ENCODE data around the gene CFHR4. TPM values are rescaled to one million over a fixed set of nuclear protein-coding genes. Genes with fewer than 3 reads are reported as not detected.
"Not testable (repeated sequence)": the region's sequence is repeated elsewhere in the genome, so short reads cannot be mapped to it uniquely, and the experiment has no call there.

The CFHR4 gene
- total RNA-seq: not detected
- not detected for total RNA-seq (2013)

DNA sequence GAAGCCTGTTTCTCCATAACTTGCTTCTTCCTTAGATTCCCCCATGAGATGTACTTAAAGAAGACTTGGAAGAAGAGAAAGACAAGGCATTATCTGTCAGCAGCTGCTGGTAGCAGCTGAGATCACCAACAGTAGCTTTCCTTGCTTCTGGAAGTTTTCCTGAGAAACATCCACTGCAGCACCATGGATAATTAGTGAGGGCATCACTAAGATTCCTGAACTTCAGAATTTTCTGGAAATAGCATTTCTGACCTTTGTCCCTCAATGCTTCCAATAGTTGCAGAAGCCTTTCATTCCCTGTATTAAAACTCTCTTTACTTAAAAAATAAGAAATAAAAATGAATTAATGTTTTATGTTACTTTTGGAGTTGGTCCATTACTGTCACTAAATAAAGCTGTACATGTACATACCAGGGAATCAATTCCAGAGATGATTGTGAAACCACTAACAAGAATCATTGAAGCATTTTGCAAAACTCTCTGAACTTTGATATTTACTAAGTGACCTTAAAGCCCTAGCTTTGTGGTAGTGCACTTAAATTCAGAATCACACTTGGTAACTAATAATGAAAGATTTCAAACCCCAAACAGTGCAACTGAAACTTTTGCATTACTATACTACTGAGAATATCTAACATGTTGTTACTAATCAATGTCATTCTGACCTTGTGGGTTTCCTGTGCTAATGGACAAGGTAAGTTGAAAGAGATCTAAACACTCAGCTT is at the start of gene CFHR4:
Gene CFHR4, plus strand, starts transcription at position 538 of the 725 bp plus-strand sequence. Its CDS starts 99 bp downstream, at position 637.
- DNase-seq (no peak), ATAC-seq (no peak)
- Mint-ChIP-seq H3K4me3 (no peak within 1 kb of the TSS), H3K27me3 (ENCODE audit: low read depth in 2 of 2) (no peaks in the 10 kb centered on the region), H3K4me1 (no peaks in the 10 kb centered on the region), H3K9me3 (peaks cover 9 to 10% of the 10 kb centered on the region in 2 donors), H3K27ac (no peak within 1 kb of the TSS), H3K36me3 (no peaks in the 10 kb centered on the region)
- TF ChIP-seq, protein P1, sequence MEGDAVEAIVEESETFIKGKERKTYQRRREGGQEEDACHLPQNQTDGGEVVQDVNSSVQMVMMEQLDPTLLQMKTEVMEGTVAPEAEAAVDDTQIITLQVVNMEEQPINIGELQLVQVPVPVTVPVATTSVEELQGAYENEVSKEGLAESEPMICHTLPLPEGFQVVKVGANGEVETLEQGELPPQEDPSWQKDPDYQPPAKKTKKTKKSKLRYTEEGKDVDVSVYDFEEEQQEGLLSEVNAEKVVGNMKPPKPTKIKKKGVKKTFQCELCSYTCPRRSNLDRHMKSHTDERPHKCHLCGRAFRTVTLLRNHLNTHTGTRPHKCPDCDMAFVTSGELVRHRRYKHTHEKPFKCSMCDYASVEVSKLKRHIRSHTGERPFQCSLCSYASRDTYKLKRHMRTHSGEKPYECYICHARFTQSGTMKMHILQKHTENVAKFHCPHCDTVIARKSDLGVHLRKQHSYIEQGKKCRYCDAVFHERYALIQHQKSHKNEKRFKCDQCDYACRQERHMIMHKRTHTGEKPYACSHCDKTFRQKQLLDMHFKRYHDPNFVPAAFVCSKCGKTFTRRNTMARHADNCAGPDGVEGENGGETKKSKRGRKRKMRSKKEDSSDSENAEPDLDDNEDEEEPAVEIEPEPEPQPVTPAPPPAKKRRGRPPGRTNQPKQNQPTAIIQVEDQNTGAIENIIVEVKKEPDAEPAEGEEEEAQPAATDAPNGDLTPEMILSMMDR (IDR thresholded peaks at IDR 0.05): no peak
- Histone ChIP-seq H3K4me3 (ENCODE audit: low read length) (no peak within 1 kb of the TSS), H3K9me3 (ENCODE audit: control insufficient read depth, insufficient read depth, low read length) (peaks cover 3% of the 10 kb centered on the region), H3K4me1 (ENCODE audit: control insufficient read depth, insufficient read depth, low read length) (no peaks in the 10 kb centered on the region), H3K27me3 (ENCODE audit: control insufficient read depth, insufficient read depth, low read length) (no peaks in the 10 kb centered on the region), H3K27ac (ENCODE audit: low read length) (no peak within 1 kb of the TSS), H3K36me3 (ENCODE audit: control insufficient read depth, insufficient read depth, low read length) (no peaks in the 10 kb centered on the region)
- intact Hi-C loops (cut with micrococcal nuclease): no loop called here

DNA sequence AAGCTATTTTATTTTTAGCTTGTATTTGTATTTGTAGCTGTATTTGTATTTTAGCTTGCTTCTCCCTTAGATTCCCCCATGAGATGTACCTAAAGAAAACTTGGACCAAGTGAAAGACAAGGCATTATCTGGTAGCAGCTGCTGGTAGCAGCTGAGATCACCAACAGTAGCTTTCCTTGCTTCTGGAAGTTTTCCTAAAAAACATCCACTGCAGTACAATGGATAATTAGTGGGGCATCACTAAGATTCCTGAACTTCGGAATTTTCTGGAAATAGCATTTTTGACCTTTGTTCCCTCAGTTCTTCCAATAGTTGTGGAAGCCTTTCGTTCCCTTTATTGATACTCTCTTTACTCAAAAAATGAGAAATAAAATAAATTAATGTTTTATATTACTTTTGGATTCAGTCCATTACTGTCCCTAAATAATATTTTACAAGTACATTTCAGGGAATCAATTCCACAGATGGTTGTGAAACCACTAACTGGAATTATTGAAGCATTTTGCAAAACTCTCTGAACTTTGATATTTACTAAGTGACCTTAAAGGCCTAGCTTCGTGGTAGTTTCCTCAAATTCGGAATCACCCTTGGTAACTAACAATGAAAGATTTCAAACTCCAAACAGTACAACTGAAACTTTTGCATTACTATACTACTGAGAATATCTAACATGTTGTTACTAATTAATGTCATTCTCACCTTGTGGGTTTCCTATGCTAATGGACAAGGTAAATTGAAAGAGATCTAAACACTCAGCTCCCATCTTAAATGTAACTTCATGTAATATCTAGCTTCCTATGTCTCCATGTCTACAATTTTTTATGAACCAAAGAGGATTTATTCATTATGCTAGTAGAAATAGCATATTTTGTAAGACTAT is 38.0 kb upstream of the CFHR4 start:
- H3K27me3 ChIP-seq (ENCODE audit: control insufficient read depth, insufficient read depth, low read length); ATAC-seq; H3K36me3 ChIP-seq (ENCODE audit: control insufficient read depth, insufficient read depth, low read length); H3K27ac ChIP-seq (ENCODE audit: low read length); DNase-seq; H3K4me1 ChIP-seq (ENCODE audit: control insufficient read depth, insufficient read depth, low read length); intact Hi-C loops (cut with micrococcal nuclease); H3K9me3 ChIP-seq (ENCODE audit: control insufficient read depth, insufficient read depth, low read length); H3K36me3 Mint-ChIP-seq; H3K27ac Mint-ChIP-seq; H3K4me1 Mint-ChIP-seq; H3K27me3 Mint-ChIP-seq (ENCODE audit: low read depth in 2 of 2); H3K9me3 Mint-ChIP-seq; H3K4me3 ChIP-seq (ENCODE audit: low read length); H3K4me3 Mint-ChIP-seq: not testable (repeated sequence)
- no CpG with 5 or more reads among the region's 4 CpGs for WGBS (ENCODE audit: insufficient coverage)

DNA sequence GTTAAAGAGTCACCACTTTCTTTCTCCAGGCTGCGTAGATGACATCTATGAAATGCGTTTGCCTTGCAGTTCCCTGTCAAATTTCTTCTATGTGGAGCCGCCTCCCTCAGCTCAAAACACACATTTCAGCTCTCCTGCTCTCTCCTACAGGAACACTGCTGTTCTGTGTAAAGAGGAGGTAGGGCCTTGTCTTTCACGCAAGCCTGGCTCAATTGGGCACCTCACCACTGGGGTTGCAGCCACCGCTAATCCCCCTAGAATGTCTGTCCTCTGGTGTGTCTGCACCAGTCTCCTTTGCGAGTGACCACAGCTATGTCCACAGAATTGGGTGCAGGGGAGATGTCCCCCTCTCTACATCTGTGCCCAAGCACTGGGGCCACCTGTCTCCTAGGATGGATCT is 31.8 kb upstream of the CFHR4 start:
- Mint-ChIP-seq H3K27me3 (ENCODE audit: low read depth in 2 of 2) (no peaks in the 10 kb centered on the region), H3K27ac (no peak overlapping the region), H3K4me3 (no peak overlapping the region), H3K36me3 (no peaks in the 10 kb centered on the region), H3K9me3 (peaks cover 10 to 13% of the 10 kb centered on the region in 2 donors), H3K4me1 (no peaks in the 10 kb centered on the region)
- TF ChIP-seq, protein P1 (IDR thresholded peaks at IDR 0.05): no peak
- H3K36me3 ChIP-seq (ENCODE audit: control insufficient read depth, insufficient read depth, low read length): no peaks in the 10 kb centered on the region
- no peak for DNase-seq
- no peak overlapping the region for H3K4me3 ChIP-seq (ENCODE audit: low read length)
- H3K27ac ChIP-seq (ENCODE audit: low read length): no peak overlapping the region
- no peaks in the 10 kb centered on the region for H3K4me1 ChIP-seq (ENCODE audit: control insufficient read depth, insufficient read depth, low read length)
- H3K9me3 ChIP-seq (ENCODE audit: control insufficient read depth, insufficient read depth, low read length): no peaks in the 10 kb centered on the region
- intact Hi-C loops (cut with micrococcal nuclease): no loop called here
- WGBS (ENCODE audit: insufficient coverage): 96% methylated on average over 5 of the region's 6 CpGs
- no peaks in the 10 kb centered on the region for H3K27me3 ChIP-seq (ENCODE audit: control insufficient read depth, insufficient read depth, low read length)
- ATAC-seq: no peak

DNA sequence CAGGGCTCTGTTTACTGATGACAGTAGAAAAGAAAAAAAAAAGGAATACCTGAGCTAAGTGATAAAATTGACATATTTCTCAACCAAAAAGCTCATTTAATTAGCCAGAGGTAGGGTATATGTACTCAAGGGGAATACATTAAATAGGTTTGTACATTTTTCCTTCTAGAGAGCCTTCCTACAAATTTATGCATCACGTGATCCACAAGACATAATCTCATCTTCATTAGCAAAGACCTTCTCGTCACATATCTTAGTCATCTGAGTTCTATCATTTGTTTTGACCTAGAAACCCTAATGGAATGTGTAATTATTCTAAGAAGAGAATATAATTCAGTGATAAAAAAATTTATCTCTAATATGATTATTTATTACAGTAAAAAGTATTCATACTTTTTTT is 30.7 kb upstream of the CFHR4 start:
- Histone ChIP-seq H3K27me3 (ENCODE audit: control insufficient read depth, insufficient read depth, low read length) (no peaks in the 10 kb centered on the region), H3K4me1 (ENCODE audit: control insufficient read depth, insufficient read depth, low read length) (no peaks in the 10 kb centered on the region), H3K36me3 (ENCODE audit: control insufficient read depth, insufficient read depth, low read length) (no peaks in the 10 kb centered on the region), H3K9me3 (ENCODE audit: control insufficient read depth, insufficient read depth, low read length) (no peaks in the 10 kb centered on the region), H3K27ac (ENCODE audit: low read length) (no peak overlapping the region), H3K4me3 (ENCODE audit: low read length) (no peak overlapping the region)
- Mint-ChIP-seq H3K27ac (no peak overlapping the region), H3K4me3 (no peak overlapping the region), H3K36me3 (no peaks in the 10 kb centered on the region), H3K27me3 (ENCODE audit: low read depth in 2 of 2) (no peaks in the 10 kb centered on the region), H3K4me1 (no peaks in the 10 kb centered on the region), H3K9me3 (peaks cover 10 to 15% of the 10 kb centered on the region in 2 donors)
- TF ChIP-seq, protein P1 (IDR thresholded peaks at IDR 0.05): no peak
- WGBS (ENCODE audit: insufficient coverage): 80% methylated on average over 1 of the region's 2 CpGs
- DNase-seq (no peak), ATAC-seq (no peak)
- intact Hi-C loops (cut with micrococcal nuclease): no loop called here

Data from natural killer cell (primary cell).